Testis (tissue), 2 donors: Measurements from ENCODE around the gene AOAH.

Source experiments
- POLR2A ChIP-seq: fragments of 450-650 bp; IDR thresholded peaks from one replicate; pipeline ENCODE4 v1.6.1; 2017; ENCODE audit warnings: antibody characterized with exemption, mild to moderate bottlenecking, moderate library complexity
- TF ChIP-seq, protein P1 (sequence below), 3 experiments: fragments of 450-650 bp in 2 of 3; fragments of 200-600 bp in 1 of 3; sonication (generic) in 1 of 3; IDR thresholded peaks; one replicate each; pipeline ENCODE4 v1.5.1; 2016 to 2019; ENCODE audit warnings: antibody characterized with exemption in 3 of 3, mild to moderate bottlenecking in 2 of 3, moderate library complexity in 1 of 3

DNA sequence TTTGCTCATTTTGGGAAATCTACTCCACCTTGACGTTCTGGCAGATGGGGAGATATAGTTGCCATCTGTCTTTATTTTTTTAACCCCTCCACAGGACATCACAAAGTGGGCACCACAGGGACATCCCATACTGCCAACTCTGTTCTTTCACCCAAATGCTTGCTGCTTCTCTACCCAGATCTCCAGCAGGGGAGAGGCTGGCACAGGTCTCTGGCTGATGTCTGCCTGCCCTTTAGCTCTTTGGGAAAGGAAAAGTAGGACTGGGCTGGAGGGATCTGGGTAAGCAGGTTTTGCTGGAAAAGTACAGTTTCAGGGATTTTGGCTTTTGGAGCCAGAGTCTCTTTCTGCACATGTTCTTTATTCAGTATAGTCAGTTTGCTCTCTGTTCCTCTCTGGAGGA lies 178.0 kb downstream of the AOAH start:
- TF ChIP-seq, protein P1, sequence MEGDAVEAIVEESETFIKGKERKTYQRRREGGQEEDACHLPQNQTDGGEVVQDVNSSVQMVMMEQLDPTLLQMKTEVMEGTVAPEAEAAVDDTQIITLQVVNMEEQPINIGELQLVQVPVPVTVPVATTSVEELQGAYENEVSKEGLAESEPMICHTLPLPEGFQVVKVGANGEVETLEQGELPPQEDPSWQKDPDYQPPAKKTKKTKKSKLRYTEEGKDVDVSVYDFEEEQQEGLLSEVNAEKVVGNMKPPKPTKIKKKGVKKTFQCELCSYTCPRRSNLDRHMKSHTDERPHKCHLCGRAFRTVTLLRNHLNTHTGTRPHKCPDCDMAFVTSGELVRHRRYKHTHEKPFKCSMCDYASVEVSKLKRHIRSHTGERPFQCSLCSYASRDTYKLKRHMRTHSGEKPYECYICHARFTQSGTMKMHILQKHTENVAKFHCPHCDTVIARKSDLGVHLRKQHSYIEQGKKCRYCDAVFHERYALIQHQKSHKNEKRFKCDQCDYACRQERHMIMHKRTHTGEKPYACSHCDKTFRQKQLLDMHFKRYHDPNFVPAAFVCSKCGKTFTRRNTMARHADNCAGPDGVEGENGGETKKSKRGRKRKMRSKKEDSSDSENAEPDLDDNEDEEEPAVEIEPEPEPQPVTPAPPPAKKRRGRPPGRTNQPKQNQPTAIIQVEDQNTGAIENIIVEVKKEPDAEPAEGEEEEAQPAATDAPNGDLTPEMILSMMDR (IDR thresholded peaks at IDR 0.05): no peak
- TF ChIP-seq POLR2A: no peak
